DND-41 (cell line): ENCODE results near the gene FAM161B.

Experiments
- CTCF ChIP-seq: IDR thresholded peaks from 2 replicates; pipeline ENCODE4 v1.5.1; 2012; ENCODE audit warnings: borderline replicate concordance, low read length, moderate library complexity, mild to moderate bottlenecking; ENCODE audit not compliant: poor library complexity, severe bottlenecking; ENCODE audit errors: extremely low read depth
- EZH2 ChIP-seq: IDR thresholded peaks from 3 replicates; pipeline ENCODE4 v1.6.1; 2012; ENCODE audit warnings: borderline replicate concordance, low read depth, mild to moderate bottlenecking, moderate library complexity, low read length, inconsistent platforms; ENCODE audit not compliant: severe bottlenecking

- TF ChIP-seq CTCF (no peak), EZH2 (no peak)
Measured at GRCh38 chr14:73995977-73996378, 46.1 kb upstream of the FAM161B start.
